DOHH2 (cell line): ENCODE data around the gene PDLIM1.

Experiments used
- H3F3A ChIP-seq: fragments of 200-600 bp; sonication (generic), shearing (Covaris generic); 2 replicates; pipeline ENCODE4 v1.6.0; 2016; ENCODE audit warnings: antibody characterized with exemption, mild to moderate bottlenecking; ENCODE audit not compliant: control insufficient read depth, insufficient read depth
- H3K27ac ChIP-seq: fragments of 200-600 bp; sonication (generic); 2 replicates; pipeline ENCODE4 v1.5.1; 2014; ENCODE audit warnings: low read depth, mild to moderate bottlenecking, low read length, moderate library complexity
- H3K27me3 ChIP-seq: fragments of 200-600 bp; sonication (generic); 2 replicates; pipeline ENCODE4 v1.6.1; 2014; ENCODE audit warnings: mild to moderate bottlenecking, low read length, mixed read lengths; ENCODE audit not compliant: control insufficient read depth
- H3K36me3 ChIP-seq: fragments of 200-600 bp; sonication (generic); 2 replicates; pipeline ENCODE4 v1.6.1; 2014; ENCODE audit warnings: mild to moderate bottlenecking, low read length, moderate library complexity, mixed read lengths; ENCODE audit not compliant: control insufficient read depth
- H3K4me1 ChIP-seq: fragments of 200-600 bp; sonication (generic); 2 replicates; pipeline ENCODE4 v1.6.1; 2014; ENCODE audit warnings: mild to moderate bottlenecking, low read length, mixed read lengths; ENCODE audit not compliant: control insufficient read depth
- H3K4me2 ChIP-seq: fragments of 200-600 bp; sonication (generic); 2 replicates; pipeline ENCODE4 v1.6.0; 2014; ENCODE audit warnings: mild to moderate bottlenecking, low read length, moderate library complexity
- H3K4me3 ChIP-seq: fragments of 200-600 bp; sonication (generic); 2 replicates; pipeline ENCODE4 v1.5.1; 2014; ENCODE audit warnings: mild to moderate bottlenecking, low read length, mixed read lengths
- H3K79me2 ChIP-seq: fragments of 200-600 bp; sonication (generic); 2 replicates; pipeline ENCODE4 v1.6.1; 2014; ENCODE audit warnings: mild to moderate bottlenecking, low read length, mixed read lengths; ENCODE audit not compliant: control insufficient read depth
- H3K9me2 ChIP-seq: fragments of 200-600 bp; sonication (generic); replicated peaks from 2 replicates; pipeline ENCODE4 v1.6.1; 2014; ENCODE audit warnings: mild to moderate bottlenecking, low read length, mixed read lengths; ENCODE audit not compliant: control insufficient read depth
- H3K9me3 ChIP-seq: fragments of 200-600 bp; sonication (generic); 2 replicates; pipeline ENCODE4 v1.6.1; 2014; ENCODE audit warnings: antibody characterized with exemption, low read length, mixed read lengths; ENCODE audit not compliant: control insufficient read depth, insufficient read depth
- H4K20me1 ChIP-seq: fragments of 200-600 bp; sonication (generic); 2 replicates; pipeline ENCODE4 v1.6.0; 2014; ENCODE audit warnings: low read depth, mild to moderate bottlenecking, antibody characterized with exemption, low read length, moderate library complexity; ENCODE audit not compliant: control insufficient read depth, insufficient read depth
- EZH2phosphoT487 ChIP-seq: fragments of 200-600 bp; sonication (generic); IDR thresholded peaks from 2 replicates; pipeline ENCODE4 v1.6.1; 2017; ENCODE audit warnings: borderline replicate concordance, mild to moderate bottlenecking, antibody characterized with exemption, low read length, moderate library complexity, mixed read lengths
- TF ChIP-seq, protein P1 (sequence below): fragments of 200-600 bp; sonication (generic); IDR thresholded peaks from one replicate; pipeline ENCODE4 v1.5.1; 2014; ENCODE audit warnings: antibody characterized with exemption, mild to moderate bottlenecking, low read depth, low read length; ENCODE audit not compliant: poor library complexity, severe bottlenecking

PDLIM1 gene

DNA sequence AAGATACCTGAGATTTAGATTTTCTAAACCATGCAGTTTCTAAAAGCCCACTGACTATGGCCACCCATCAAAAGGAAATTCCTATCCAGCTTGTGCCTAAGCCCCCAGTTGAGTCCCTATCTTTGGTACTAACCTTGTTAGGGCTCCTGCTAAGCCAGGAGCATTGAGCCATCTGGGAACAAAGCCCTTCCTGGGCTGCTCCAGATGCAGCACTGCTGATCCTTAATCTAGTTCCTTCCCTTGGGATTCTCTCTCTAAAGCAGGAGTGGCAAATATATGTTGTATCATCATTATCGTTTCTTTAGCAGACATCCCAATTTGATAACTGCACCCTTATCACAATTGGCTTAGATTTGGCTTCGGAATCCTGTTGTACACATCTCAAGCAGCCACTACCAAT is 24.7 kb upstream of the PDLIM1 start:
- H3K4me1 ChIP-seq, result peaks cover 4% of the 10 kb centered on the region
- no peak overlapping the region for H3K27ac ChIP-seq
- no peaks in the 10 kb centered on the region for H3K79me2 ChIP-seq
- TF ChIP-seq, protein P1, sequence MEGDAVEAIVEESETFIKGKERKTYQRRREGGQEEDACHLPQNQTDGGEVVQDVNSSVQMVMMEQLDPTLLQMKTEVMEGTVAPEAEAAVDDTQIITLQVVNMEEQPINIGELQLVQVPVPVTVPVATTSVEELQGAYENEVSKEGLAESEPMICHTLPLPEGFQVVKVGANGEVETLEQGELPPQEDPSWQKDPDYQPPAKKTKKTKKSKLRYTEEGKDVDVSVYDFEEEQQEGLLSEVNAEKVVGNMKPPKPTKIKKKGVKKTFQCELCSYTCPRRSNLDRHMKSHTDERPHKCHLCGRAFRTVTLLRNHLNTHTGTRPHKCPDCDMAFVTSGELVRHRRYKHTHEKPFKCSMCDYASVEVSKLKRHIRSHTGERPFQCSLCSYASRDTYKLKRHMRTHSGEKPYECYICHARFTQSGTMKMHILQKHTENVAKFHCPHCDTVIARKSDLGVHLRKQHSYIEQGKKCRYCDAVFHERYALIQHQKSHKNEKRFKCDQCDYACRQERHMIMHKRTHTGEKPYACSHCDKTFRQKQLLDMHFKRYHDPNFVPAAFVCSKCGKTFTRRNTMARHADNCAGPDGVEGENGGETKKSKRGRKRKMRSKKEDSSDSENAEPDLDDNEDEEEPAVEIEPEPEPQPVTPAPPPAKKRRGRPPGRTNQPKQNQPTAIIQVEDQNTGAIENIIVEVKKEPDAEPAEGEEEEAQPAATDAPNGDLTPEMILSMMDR, result no peak
- no peak for TF ChIP-seq EZH2phosphoT487
- H3K9me3 ChIP-seq, result no peaks in the 10 kb centered on the region
- H3K4me2 ChIP-seq, result no peak overlapping the region
- H3K9me2 ChIP-seq, result no peaks in the 10 kb centered on the region
- no peaks in the 10 kb centered on the region for H3K27me3 ChIP-seq
- H3K36me3 ChIP-seq, result no peaks in the 10 kb centered on the region
- H3F3A ChIP-seq, result no peaks in the 10 kb centered on the region
- H4K20me1 ChIP-seq, result no peaks in the 10 kb centered on the region
- no peak overlapping the region for H3K4me3 ChIP-seq

DNA sequence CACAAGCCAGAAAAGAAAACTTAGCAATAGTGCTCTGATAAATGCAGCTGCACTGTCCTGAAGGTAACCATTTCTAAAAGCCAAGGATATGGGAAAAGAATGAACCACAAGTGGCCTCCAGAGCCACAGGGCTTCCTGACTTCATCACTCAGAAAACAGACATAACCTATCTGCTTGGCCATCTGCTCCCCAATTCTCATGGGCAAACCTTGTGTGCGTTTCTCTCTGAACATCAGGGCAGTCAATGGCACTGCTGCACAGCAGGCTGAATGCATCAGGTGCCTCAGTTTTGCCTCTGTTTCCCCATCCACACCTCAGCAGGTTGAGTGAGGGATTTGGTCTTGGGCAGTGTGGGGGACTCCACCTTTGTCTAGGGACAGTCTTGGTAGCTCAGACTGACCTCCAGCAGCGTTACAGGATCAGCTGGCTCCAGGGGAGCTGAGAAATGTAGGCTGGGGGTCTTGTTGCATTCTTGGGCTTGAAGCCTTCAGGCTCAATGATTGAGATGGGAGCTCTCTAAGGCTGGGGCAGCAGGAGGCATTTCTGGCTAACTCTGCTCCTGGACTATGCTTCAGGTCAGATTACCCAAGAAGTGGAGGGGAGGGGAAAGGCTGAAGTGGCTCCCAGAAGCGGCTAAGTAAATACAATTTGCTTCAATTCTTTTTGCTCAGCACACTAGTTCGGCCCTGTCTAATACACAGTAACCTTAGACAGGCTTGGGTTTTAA is 23.6 kb upstream of the PDLIM1 start:
- Histone ChIP-seq H3F3A (no peaks in the 10 kb centered on the region), H3K27me3 (no peaks in the 10 kb centered on the region), H3K4me3 (no peak overlapping the region), H4K20me1 (no peaks in the 10 kb centered on the region), H3K9me3 (no peaks in the 10 kb centered on the region), H3K27ac (no peak overlapping the region), H3K79me2 (no peaks in the 10 kb centered on the region), H3K4me1 (peaks cover 11% of the 10 kb centered on the region), H3K36me3 (no peaks in the 10 kb centered on the region), H3K4me2 (no peak overlapping the region), H3K9me2 (no peaks in the 10 kb centered on the region)
- TF ChIP-seq EZH2phosphoT487, result no peak
- TF ChIP-seq, protein P1, result no peak

- Histone ChIP-seq H3K4me3 (no peak overlapping the region), H3K4me1 (peaks cover 11% of the 10 kb centered on the region), H4K20me1 (no peaks in the 10 kb centered on the region), H3K27ac (no peak overlapping the region), H3K79me2 (no peaks in the 10 kb centered on the region), H3K9me3 (no peaks in the 10 kb centered on the region), H3F3A (no peaks in the 10 kb centered on the region), H3K4me2 (no peak overlapping the region), H3K36me3 (no peaks in the 10 kb centered on the region), H3K27me3 (no peaks in the 10 kb centered on the region), H3K9me2 (no peaks in the 10 kb centered on the region)
- TF ChIP-seq, protein P1, result no peak
Observed at GRCh38 chr10:95312986-95313495, 22.2 kb upstream of the PDLIM1 start.
